Measurements from ENCODE around the gene LEFTY1.
A peak's percentile ranks its signal among the peaks of the same experiment; 100 is the strongest.

LEFTY1 gene

GRCh38 chr1:225847610-225848009, 41.3 kb downstream of the LEFTY1 start:
- no peak overlapping the region for H3K27ac ChIP-seq (replicated peaks)

GRCh38 chr1:225846331-225847310, 42.3 kb downstream of the LEFTY1 start:
- no peak for DNase-seq (ENCODE audit: low read depth in 1 of 2, low spot score in 1 of 2)
- Histone ChIP-seq H3K4me3 (replicated peaks; ENCODE audit: insufficient read depth, low read length) (no peak overlapping the region), H3K27ac (replicated peaks) (no peak overlapping the region), H3K27me3 (ENCODE audit: insufficient read depth, poor library complexity, severe bottlenecking) (no peaks in the 10 kb centered on the region)
- TF ChIP-seq CTCF (IDR thresholded peaks at IDR 0.05; ENCODE audit: insufficient read depth, low read length) (no peak), GABPA (IDR thresholded peaks at IDR 0.05; ENCODE audit: low read depth) (no peak)

More at GRCh38 chr1:225847610-225848009, 41.3 kb downstream of the LEFTY1 start:
- no peaks in the 10 kb centered on the region for H3K27me3 ChIP-seq (ENCODE audit: insufficient read depth, poor library complexity, severe bottlenecking)
- H3K4me3 ChIP-seq (replicated peaks; ENCODE audit: insufficient read depth, low read length), result no peak overlapping the region
- TF ChIP-seq CTCF (IDR thresholded peaks at IDR 0.05; ENCODE audit: insufficient read depth, low read length), result no peak
- TF ChIP-seq POLR2AphosphoS5 (IDR thresholded peaks at IDR 0.05; ENCODE audit: low read depth), result no peak
- TF ChIP-seq SPI1 (IDR thresholded peaks at IDR 0.05; ENCODE audit: borderline replicate concordance, low read depth), result no peak
- TF ChIP-seq REST (IDR thresholded peaks at IDR 0.05; ENCODE audit: insufficient replicate concordance, low read depth), result no peak
- TF ChIP-seq GABPA (IDR thresholded peaks at IDR 0.05; ENCODE audit: low read depth), result no peak
- DNase-seq (ENCODE audit: low read depth in 1 of 2, low spot score in 1 of 2), result no peak

GRCh38 chr1:225845571-225846259, 43.2 kb downstream of the LEFTY1 start:
- Histone ChIP-seq H3K4me3 (replicated peaks; ENCODE audit: insufficient read depth, low read length) (no peak overlapping the region), H3K27me3 (ENCODE audit: insufficient read depth, poor library complexity, severe bottlenecking) (no peaks in the 10 kb centered on the region), H3K27ac (replicated peaks) (no peak overlapping the region)
- peak; percentile 35 to 72 for DNase-seq (ENCODE audit: low read depth in 1 of 2, low spot score in 1 of 2)
- no peak for TF ChIP-seq GABPA (IDR thresholded peaks at IDR 0.05; ENCODE audit: low read depth)
- TF ChIP-seq CTCF (IDR thresholded peaks at IDR 0.05; ENCODE audit: insufficient read depth, low read length), result peak; percentile 30
- peak; percentile 18; the same call in 1 of the 2 replicates for TF ChIP-seq POLR2AphosphoS5 (IDR thresholded peaks at IDR 0.05; ENCODE audit: low read depth)

GRCh38 chr1:225845097-225845496, 43.8 kb downstream of the LEFTY1 start:
- no peak overlapping the region for H3K27ac ChIP-seq (replicated peaks)
- TF ChIP-seq POLR2AphosphoS5 (IDR thresholded peaks at IDR 0.05; ENCODE audit: low read depth), result no peak
- TF ChIP-seq REST (IDR thresholded peaks at IDR 0.05; ENCODE audit: insufficient replicate concordance, low read depth), result no peak
- no peak for TF ChIP-seq CTCF (IDR thresholded peaks at IDR 0.05; ENCODE audit: insufficient read depth, low read length)
- no peak for TF ChIP-seq SPI1 (IDR thresholded peaks at IDR 0.05; ENCODE audit: borderline replicate concordance, low read depth)
- TF ChIP-seq GABPA (IDR thresholded peaks at IDR 0.05; ENCODE audit: low read depth), result no peak
- H3K27me3 ChIP-seq (ENCODE audit: insufficient read depth, poor library complexity, severe bottlenecking), result no peaks in the 10 kb centered on the region
- no peak for DNase-seq (ENCODE audit: low read depth in 1 of 2, low spot score in 1 of 2)
- H3K4me3 ChIP-seq (replicated peaks; ENCODE audit: insufficient read depth, low read length), result no peak overlapping the region
